Heart left ventricle (tissue), 16 donors: Measurements from ENCODE around the gene CD226. TPM values are rescaled to one million over a fixed set of nuclear protein-coding genes. Genes with fewer than 3 reads are reported as not detected.
"Not testable (repeated sequence)": the region's sequence is repeated elsewhere in the genome, so short reads cannot be mapped to it uniquely, and the experiment has no call there.

ENCODE experiments used
- ATAC-seq, 4 donors: fragments of 200-7000 bp; cut with Tn5 transposase; one replicate each; pipeline ENCODE4 v1.9.1; 2020 to 2022; ENCODE audit warnings: moderate library complexity in 4 of 4, mild to moderate bottlenecking in 3 of 4, moderate number of reproducible peaks in 1 of 4
- DNase-seq, 5 donors: peaks; one replicate each; pipeline ENCODE4 v3.0.0-alpha.2; 2020
- H3K27ac ChIP-seq, 12 donors: fragments of 200-600 bp; sonication (generic) in 4 of 12; one replicate each; pipeline versions ENCODE4 v1.5.0 to v1.8.0; 2016 to 2022; ENCODE audit warnings: mild to moderate bottlenecking in 2 of 12
- H3K27me3 ChIP-seq, 9 donors: fragments of 200-600 bp; sonication (generic) in 2 of 9; one replicate each; pipeline versions ENCODE4 v1.5.1 to v1.8.0; 2016 to 2022; ENCODE audit warnings: mild to moderate bottlenecking in 3 of 9
- H3K36me3 ChIP-seq, 9 donors: fragments of 200-600 bp; sonication (generic) in 2 of 9; one replicate each; pipeline versions ENCODE4 v1.5.0 to v1.8.0; 2018 to 2022; ENCODE audit warnings: mild to moderate bottlenecking in 2 of 9
- H3K4me1 ChIP-seq, 12 donors: fragments of 200-600 bp; sonication (generic) in 4 of 12; one replicate each; pipeline versions ENCODE4 v1.5.0 to v1.8.0; 2016 to 2022; ENCODE audit warnings: mild to moderate bottlenecking in 3 of 12
- H3K4me3 ChIP-seq, 12 donors: fragments of 200-600 bp; sonication (generic) in 4 of 12; one replicate each; pipeline versions ENCODE4 v1.5.0 to v1.8.0; 2017 to 2022; ENCODE audit warnings: mild to moderate bottlenecking in 9 of 12, moderate library complexity in 4 of 12
- H3K9me3 ChIP-seq, 12 donors: fragments of 200-600 bp; sonication (generic) in 4 of 12; one replicate each; pipeline versions ENCODE4 v1.5.0 to v1.8.0; 2016 to 2022; ENCODE audit warnings: mild to moderate bottlenecking in 1 of 12
- POLR2A ChIP-seq, 2 donors: fragments of 450-650 bp; IDR thresholded peaks; one replicate each; pipeline ENCODE4 v1.6.1; 2017; ENCODE audit warnings: antibody characterized with exemption in 2 of 2, mild to moderate bottlenecking in 2 of 2, moderate library complexity in 2 of 2
- WGBS, 4 donors: extraction: QIAGEN DNeasy Blood & Tissue Kit in 2 of 4; methylation state at CpG; one replicate each; pipeline versions ENCODE4 v1.1.5 to v1.1.7; 2013 to 2018; 5-methylcytosine and 5-hydroxymethylcytosine counted together
- intact Hi-C, 10 donors: fragments of 100-400 bp; cut with DNase I; formaldehyde crosslinking; loops; one replicate each; pipeline versions ENCODE4 v1.11.1 to v1.14.2; 2022
- polyA plus RNA-seq, 2 donors: library from polyadenylated mRNA; stranded (reverse); fragments of 200-250 nt; gene quantifications; one replicate each; pipeline ENCODE4 v1.2.3, GENCODE V29; 2013
- total RNA-seq, 9 donors: library from RNA; depleted of rRNA in 2 of 9; stranded (reverse); fragments of >200 nt in 2 of 9; fragmentation: NEBNext Ultra II Directional in 3 of 9; extraction: Animal tissue kit (Norgen Biotek cat#: 25700) in 3 of 9; gene quantifications; one replicate each; pipeline versions ENCODE4 v1.1.0 to v1.2.4, GENCODE V29; 2016 to 2023
- TF ChIP-seq, protein P1 (sequence below), 12 donors: fragments of 200-600 bp; sonication (generic) in 4 of 12; IDR thresholded peaks; one replicate each; pipeline versions ENCODE4 v1.5.0 to v1.8.0; 2018 to 2022; ENCODE audit warnings: antibody characterized with exemption in 12 of 12, mild to moderate bottlenecking in 5 of 12
- donor health status: ischemic (EF 13 %, LVEDD 7.1; RV severe dilation, severe dysfunction).
- donor health status: healthy with polysubstance abuse.
- donor health status: DM: no; HTN: yes; CAD: no.
- donor health status: DM: no; HTN: no; CAD: no.
- donor health status: ischemic (EF 25% LVEDD 6.9; RV normal size, moderate dysfunction).
- donor health status: ischemic (EF 25% LVEDD 5.7; RV mildly dilated, moderate dysfunction).
- donor health status: healthy.
- donor health status: DM: yes; HTN: yes; CAD: no.
- donor health status: ischemic (EF 35%, LVEDD 5.7; RV mildly dilated, moderate dysfunction).
- donor health status: nonischemic (EF 11% LVEDD 7.7; RV severe dilation, severe dysfunction).
- donor health status: DM: yes; HTN: yes; CAD: no.
- donor health status: PGD.
- donor health status: ischemic (EF 29% LVEDD 5.4; RV normal size, mild dysfunction).
- donor health status: nonischemic (EF 23%, LVEDD 6.1; RV moderate dilation, normal function).

Gene CD226
- total and polyA plus RNA-seq, 11 donors, result 0.15 to 4.1 (median 1.1) TPM

DNA sequence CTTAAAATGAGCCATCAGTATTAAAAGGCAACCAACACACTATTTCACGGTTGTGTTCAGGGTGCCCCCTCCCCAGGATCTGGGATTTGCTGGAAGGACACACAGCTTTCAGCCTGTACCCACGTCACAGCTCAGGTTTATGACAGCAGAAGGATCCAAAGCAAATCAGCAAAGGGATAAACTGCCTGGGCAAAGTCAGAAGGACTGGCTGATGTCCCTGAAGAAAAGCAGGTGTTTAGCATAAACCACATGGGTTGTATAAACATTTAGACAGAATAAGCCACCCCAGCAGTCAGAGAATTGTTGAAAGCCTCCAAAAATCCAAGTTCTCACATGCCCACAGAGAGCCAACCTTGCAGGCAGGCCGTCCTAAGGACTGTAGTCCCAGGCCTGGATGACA lies 63.9 kb downstream of the CD226 start:
- H3K27ac ChIP-seq, result peak overlapping the region in 1 of 12 donors; percentile 25
- H3K9me3 ChIP-seq, result no peaks in the 10 kb centered on the region
- no peak overlapping the region for H3K4me3 ChIP-seq
- H3K27me3 ChIP-seq, result no peaks in the 10 kb centered on the region
- ATAC-seq, result no peak
- 56 to 65% (median 61%) methylated on average over 3 of the region's 3 CpGs for WGBS, 4 donors
- intact Hi-C loops, result no loop called here
- TF ChIP-seq POLR2A (IDR thresholded peaks at IDR 0.05), result no peak
- TF ChIP-seq, protein P1, sequence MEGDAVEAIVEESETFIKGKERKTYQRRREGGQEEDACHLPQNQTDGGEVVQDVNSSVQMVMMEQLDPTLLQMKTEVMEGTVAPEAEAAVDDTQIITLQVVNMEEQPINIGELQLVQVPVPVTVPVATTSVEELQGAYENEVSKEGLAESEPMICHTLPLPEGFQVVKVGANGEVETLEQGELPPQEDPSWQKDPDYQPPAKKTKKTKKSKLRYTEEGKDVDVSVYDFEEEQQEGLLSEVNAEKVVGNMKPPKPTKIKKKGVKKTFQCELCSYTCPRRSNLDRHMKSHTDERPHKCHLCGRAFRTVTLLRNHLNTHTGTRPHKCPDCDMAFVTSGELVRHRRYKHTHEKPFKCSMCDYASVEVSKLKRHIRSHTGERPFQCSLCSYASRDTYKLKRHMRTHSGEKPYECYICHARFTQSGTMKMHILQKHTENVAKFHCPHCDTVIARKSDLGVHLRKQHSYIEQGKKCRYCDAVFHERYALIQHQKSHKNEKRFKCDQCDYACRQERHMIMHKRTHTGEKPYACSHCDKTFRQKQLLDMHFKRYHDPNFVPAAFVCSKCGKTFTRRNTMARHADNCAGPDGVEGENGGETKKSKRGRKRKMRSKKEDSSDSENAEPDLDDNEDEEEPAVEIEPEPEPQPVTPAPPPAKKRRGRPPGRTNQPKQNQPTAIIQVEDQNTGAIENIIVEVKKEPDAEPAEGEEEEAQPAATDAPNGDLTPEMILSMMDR (IDR thresholded peaks at IDR 0.05), result no peak
- DNase-seq, result no peak
- peaks cover 0 to 5% (median 0%) of the 10 kb centered on the region in 12 donors for H3K4me1 ChIP-seq
- no peaks in the 10 kb centered on the region for H3K36me3 ChIP-seq

DNA sequence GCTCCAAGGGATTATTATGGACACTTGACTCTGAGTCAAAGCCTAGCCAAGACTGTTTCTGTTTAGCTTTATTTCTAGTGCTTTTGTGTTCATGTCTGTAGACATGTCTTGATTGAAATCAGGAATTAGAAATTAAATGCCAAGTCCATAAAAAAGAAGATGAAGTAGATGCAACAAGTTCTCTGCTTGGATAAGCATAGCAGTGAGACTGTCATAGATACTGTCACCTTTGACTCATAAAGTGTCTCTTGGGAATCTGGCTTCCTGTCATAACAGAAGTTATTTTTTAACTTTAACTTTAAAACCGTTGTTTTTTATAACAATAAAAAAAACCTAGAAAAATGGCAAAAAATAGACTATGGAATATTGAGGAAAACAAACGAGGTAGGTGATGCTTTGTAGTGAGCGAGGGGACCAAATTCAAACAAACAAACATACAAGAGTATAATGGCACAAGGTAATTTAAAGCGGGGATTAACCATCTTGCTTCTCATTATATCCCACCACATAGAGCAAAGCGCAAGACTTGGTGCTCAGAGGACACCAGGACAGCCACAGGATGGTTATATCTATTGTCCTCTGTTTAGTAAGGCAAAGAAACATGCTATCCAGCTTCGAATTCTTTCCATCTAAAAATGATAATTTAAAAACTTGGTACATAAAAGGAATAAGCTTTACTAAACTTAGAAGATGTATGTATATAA lies 64.6 kb downstream of the CD226 start:
- WGBS, 4 donors, result 79 to 86% (median 80%) methylated on average over 6 of the region's 6 CpGs
- DNase-seq, result no peak
- H3K9me3 ChIP-seq, result no peaks in the 10 kb centered on the region
- no peaks in the 10 kb centered on the region for H3K36me3 ChIP-seq
- no peak for TF ChIP-seq POLR2A (IDR thresholded peaks at IDR 0.05)
- TF ChIP-seq, protein P1 (IDR thresholded peaks at IDR 0.05), result no peak
- peak overlapping the region in 1 of 12 donors; percentile 25 for H3K27ac ChIP-seq
- H3K4me1 ChIP-seq, result peaks cover 0 to 5% (median 0%) of the 10 kb centered on the region in 12 donors
- no peaks in the 10 kb centered on the region for H3K27me3 ChIP-seq
- no peak overlapping the region for H3K4me3 ChIP-seq
- intact Hi-C loops, result no loop called here
- ATAC-seq, result no peak

DNA sequence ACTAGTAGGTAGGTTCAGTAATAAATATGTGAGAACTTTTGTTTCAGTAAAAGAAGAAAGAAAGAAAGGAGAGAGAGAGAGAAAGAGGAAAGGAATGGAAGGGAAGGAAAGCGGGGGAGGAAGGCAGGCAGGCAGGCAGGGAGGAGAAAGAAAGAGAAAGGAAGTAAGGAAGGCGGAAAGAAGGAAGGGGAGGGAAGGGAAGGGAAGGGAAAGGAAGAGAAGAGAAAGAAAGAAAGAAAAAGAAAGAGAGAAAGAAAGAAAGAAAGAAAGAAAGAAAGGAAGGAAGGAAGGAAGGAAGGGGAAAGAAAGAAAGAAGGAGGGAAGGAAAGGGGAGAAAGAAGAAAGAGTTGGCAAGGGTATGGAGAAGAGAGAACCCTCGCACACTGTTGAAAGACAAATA lies 67.6 kb downstream of the CD226 start:
- Histone ChIP-seq H3K4me3 (no peak overlapping the region), H3K27me3 (no peaks in the 10 kb centered on the region), H3K36me3 (no peaks in the 10 kb centered on the region), H3K9me3 (no peaks in the 10 kb centered on the region), H3K27ac (no peak overlapping the region), H3K4me1 (peaks cover 0 to 5% (median 0%) of the 10 kb centered on the region in 12 donors)
- 86 to 92% (median 90%) methylated on average over 3 of the region's 3 CpGs for WGBS, 4 donors
- no peak for ATAC-seq
- DNase-seq, result no peak
- intact Hi-C loops, result no loop called here
- TF ChIP-seq, protein P1 (IDR thresholded peaks at IDR 0.05), result no peak
- no peak for TF ChIP-seq POLR2A (IDR thresholded peaks at IDR 0.05)

DNA sequence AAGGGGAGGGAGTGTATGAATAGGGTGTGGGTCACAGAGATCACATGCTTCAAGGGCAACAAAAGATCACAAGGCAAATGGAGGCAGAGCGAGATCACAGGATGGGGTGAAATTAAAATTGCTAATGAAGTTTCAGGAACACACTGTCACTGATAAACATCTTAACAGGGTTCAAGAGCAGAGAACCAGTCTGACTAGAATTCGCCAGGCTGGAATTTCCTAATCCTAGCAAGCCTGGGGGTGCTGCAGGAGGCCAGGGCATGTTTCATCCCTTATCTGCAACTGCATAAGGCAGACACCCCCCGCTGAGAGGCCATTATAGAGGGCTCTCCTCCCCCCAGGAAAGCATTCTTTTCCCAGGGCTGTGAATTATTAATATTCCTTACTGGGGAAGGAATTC lies 68.6 kb downstream of the CD226 start:
- H3K9me3 ChIP-seq, H3K27me3 ChIP-seq, intact Hi-C loops, H3K27ac ChIP-seq, H3K4me3 ChIP-seq, H3K4me1 ChIP-seq, ATAC-seq, H3K36me3 ChIP-seq, DNase-seq: not testable (repeated sequence)
- 74 to 96% (median 80%) methylated on average over 3 of the region's 3 CpGs for WGBS, 4 donors
